ENCODE measurements around the gene FOXS1. TPM values are rescaled to one million over a fixed set of nuclear protein-coding genes. Genes with fewer than 3 reads are reported as not detected.
"Not testable (repeated sequence)": the region's sequence is repeated elsewhere in the genome, so short reads cannot be mapped to it uniquely, and the experiment has no call there.

Gene FOXS1
- total RNA-seq, 5 donors from 2014 or later (not counting 1 experiment from before 2014, with no cell fraction given) = not detected

DNA sequence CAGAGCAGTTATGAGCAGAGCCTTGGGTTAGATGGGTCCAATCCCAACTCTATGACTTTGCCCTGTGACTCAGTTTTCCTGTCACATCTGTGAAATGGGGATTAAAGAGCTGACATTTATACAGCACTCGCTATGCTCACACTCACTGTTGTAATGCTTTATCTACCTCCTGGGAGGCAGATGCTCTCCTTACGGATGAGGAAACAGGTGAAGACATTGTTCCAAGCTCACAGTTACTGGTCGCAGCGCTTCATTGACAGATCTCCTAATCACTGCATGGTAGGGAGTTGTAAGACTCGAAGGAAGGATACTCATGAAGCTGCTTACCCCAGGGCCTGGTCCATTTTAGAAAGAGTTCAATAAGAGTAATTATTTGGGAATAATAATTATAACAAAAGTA, 29.2 kb downstream of the FOXS1 start:
- WGBS (ENCODE audit: insufficient coverage) = no CpG with 5 or more reads among the region's 5 CpGs
- no peaks in the 10 kb centered on the region for H3K27me3 ChIP-seq (replicated peaks in 1 of 2; ENCODE audit: control insufficient read depth in 2 of 2, extremely low read depth in 1 of 2, insufficient read depth in 2 of 2, low read length in 1 of 2)
- DNase-seq (no peak), ATAC-seq (replicated peaks in 1 of 4) (no peak)
- no peaks in the 10 kb centered on the region for H3K4me1 Mint-ChIP-seq
- H3K27me3 Mint-ChIP-seq = no peaks in the 10 kb centered on the region
- no peaks in the 10 kb centered on the region for H3K36me3 ChIP-seq (ENCODE audit: control insufficient read depth in 2 of 2, extremely low read depth in 1 of 2, insufficient read depth in 1 of 2, low read length in 1 of 2)
- H3K27ac ChIP-seq (ENCODE audit: low read length) = no peak overlapping the region
- no peaks in the 10 kb centered on the region for H3K36me3 Mint-ChIP-seq
- POLR2A ChIA-PET = no interaction called here
- CTCF ChIA-PET = no interaction called here
- no peak overlapping the region for H3K27ac Mint-ChIP-seq
- H3K4me3 Mint-ChIP-seq = no peak overlapping the region
- H3K9me3 ChIP-seq = no peaks in the 10 kb centered on the region
- no peaks in the 10 kb centered on the region for H3K9me3 Mint-ChIP-seq
- no peaks in the 10 kb centered on the region for H3K4me1 ChIP-seq (ENCODE audit: control insufficient read depth in 1 of 2, extremely low read depth in 1 of 2, insufficient read depth in 2 of 2, low read length in 2 of 2)
- no peak overlapping the region for H3K4me3 ChIP-seq (ENCODE audit: control insufficient read depth in 1 of 2, extremely low read depth in 1 of 2, low read length in 1 of 2)

GRCh38 chr20:31815408-31816188, 29.8 kb downstream of the FOXS1 start:
- Histone ChIP-seq H3K4me3 (ENCODE audit: control insufficient read depth in 1 of 2, extremely low read depth in 1 of 2, low read length in 1 of 2) (no peak overlapping the region), H3K4me1 (ENCODE audit: control insufficient read depth in 1 of 2, extremely low read depth in 1 of 2, insufficient read depth in 2 of 2, low read length in 2 of 2) (no peaks in the 10 kb centered on the region), H3K27me3 (replicated peaks in 1 of 2; ENCODE audit: control insufficient read depth in 2 of 2, extremely low read depth in 1 of 2, insufficient read depth in 2 of 2, low read length in 1 of 2) (no peaks in the 10 kb centered on the region), H3K36me3 (ENCODE audit: control insufficient read depth in 2 of 2, extremely low read depth in 1 of 2, insufficient read depth in 1 of 2, low read length in 1 of 2) (no peaks in the 10 kb centered on the region), H3K9me3 (no peaks in the 10 kb centered on the region), H3K27ac (ENCODE audit: low read length) (no peak overlapping the region)
- no peaks in the 10 kb centered on the region for H3K4me1 Mint-ChIP-seq
- H3K9me3 Mint-ChIP-seq = no peaks in the 10 kb centered on the region
- ATAC-seq (replicated peaks in 1 of 4) = no peak
- no peaks in the 10 kb centered on the region for H3K36me3 Mint-ChIP-seq
- no peak overlapping the region for H3K27ac Mint-ChIP-seq
- ChIA-PET CTCF (no interaction called here), POLR2A (no interaction called here)
- DNase-seq = no peak
- 87% methylated on average over 7 of the region's 9 CpGs for WGBS (ENCODE audit: insufficient coverage)
- no peak overlapping the region for H3K4me3 Mint-ChIP-seq
- no peaks in the 10 kb centered on the region for H3K27me3 Mint-ChIP-seq

GRCh38 chr20:31814142-31814541, 31.3 kb downstream of the FOXS1 start:
- WGBS (ENCODE audit: insufficient coverage) = 90% methylated on average over 4 of the region's 7 CpGs
- DNase-seq; H3K4me1 ChIP-seq (ENCODE audit: control insufficient read depth in 1 of 2, extremely low read depth in 1 of 2, insufficient read depth in 2 of 2, low read length in 2 of 2); H3K4me3 Mint-ChIP-seq; H3K27ac ChIP-seq (ENCODE audit: low read length); H3K36me3 Mint-ChIP-seq; H3K4me3 ChIP-seq (ENCODE audit: control insufficient read depth in 1 of 2, extremely low read depth in 1 of 2, low read length in 1 of 2); H3K9me3 ChIP-seq; H3K27ac Mint-ChIP-seq; H3K4me1 Mint-ChIP-seq; POLR2A ChIA-PET; H3K36me3 ChIP-seq (ENCODE audit: control insufficient read depth in 2 of 2, extremely low read depth in 1 of 2, insufficient read depth in 1 of 2, low read length in 1 of 2); H3K9me3 Mint-ChIP-seq; H3K27me3 ChIP-seq (replicated peaks in 1 of 2; ENCODE audit: control insufficient read depth in 2 of 2, extremely low read depth in 1 of 2, insufficient read depth in 2 of 2, low read length in 1 of 2); H3K27me3 Mint-ChIP-seq; ATAC-seq (replicated peaks in 1 of 4): not testable (repeated sequence)
- CTCF ChIA-PET = interaction anchor here in 1 of 2 donors (0.6 kb wide), 1 partner anchor 20 kb away, joined by 3 read pairs; no protein-coding TSS in a partner anchor

DNA sequence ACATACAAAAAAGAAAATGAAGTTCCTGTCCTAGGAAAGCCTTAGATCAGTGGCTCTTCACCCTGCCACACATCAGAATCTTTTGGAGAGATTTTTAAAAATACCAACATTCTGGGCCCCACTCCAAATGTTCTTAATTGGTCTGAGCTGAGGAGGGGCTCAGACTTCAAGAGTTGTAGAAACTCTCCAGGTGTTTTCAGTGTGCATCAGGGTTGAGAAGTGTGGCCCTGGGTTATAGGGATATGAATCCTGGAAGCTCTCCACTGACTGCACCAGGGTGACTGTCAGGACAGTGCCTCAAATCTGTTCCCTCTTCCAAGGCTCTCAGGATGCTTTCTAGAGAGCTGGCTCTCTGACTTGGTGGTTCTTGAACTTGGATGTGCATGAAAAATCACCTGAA, 31.8 kb downstream of the FOXS1 start:
- Mint-ChIP-seq H3K27me3 (no peaks in the 10 kb centered on the region), H3K27ac (no peak overlapping the region), H3K9me3 (no peaks in the 10 kb centered on the region), H3K4me3 (no peak overlapping the region), H3K36me3 (no peaks in the 10 kb centered on the region), H3K4me1 (no peaks in the 10 kb centered on the region)
- CTCF ChIA-PET = interaction anchor here in 1 of 2 donors (0.6 kb wide), 1 partner anchor 20 kb away, joined by 3 read pairs; no protein-coding TSS in a partner anchor
- Histone ChIP-seq H3K27me3 (replicated peaks in 1 of 2; ENCODE audit: control insufficient read depth in 2 of 2, extremely low read depth in 1 of 2, insufficient read depth in 2 of 2, low read length in 1 of 2) (no peaks in the 10 kb centered on the region), H3K4me1 (ENCODE audit: control insufficient read depth in 1 of 2, extremely low read depth in 1 of 2, insufficient read depth in 2 of 2, low read length in 2 of 2) (no peaks in the 10 kb centered on the region), H3K9me3 (no peaks in the 10 kb centered on the region), H3K27ac (ENCODE audit: low read length) (no peak overlapping the region), H3K36me3 (ENCODE audit: control insufficient read depth in 2 of 2, extremely low read depth in 1 of 2, insufficient read depth in 1 of 2, low read length in 1 of 2) (no peaks in the 10 kb centered on the region), H3K4me3 (ENCODE audit: control insufficient read depth in 1 of 2, extremely low read depth in 1 of 2, low read length in 1 of 2) (no peak overlapping the region)
- ATAC-seq (replicated peaks in 1 of 4) (no peak), DNase-seq (no peak)
- POLR2A ChIA-PET = no interaction called here

DNA sequence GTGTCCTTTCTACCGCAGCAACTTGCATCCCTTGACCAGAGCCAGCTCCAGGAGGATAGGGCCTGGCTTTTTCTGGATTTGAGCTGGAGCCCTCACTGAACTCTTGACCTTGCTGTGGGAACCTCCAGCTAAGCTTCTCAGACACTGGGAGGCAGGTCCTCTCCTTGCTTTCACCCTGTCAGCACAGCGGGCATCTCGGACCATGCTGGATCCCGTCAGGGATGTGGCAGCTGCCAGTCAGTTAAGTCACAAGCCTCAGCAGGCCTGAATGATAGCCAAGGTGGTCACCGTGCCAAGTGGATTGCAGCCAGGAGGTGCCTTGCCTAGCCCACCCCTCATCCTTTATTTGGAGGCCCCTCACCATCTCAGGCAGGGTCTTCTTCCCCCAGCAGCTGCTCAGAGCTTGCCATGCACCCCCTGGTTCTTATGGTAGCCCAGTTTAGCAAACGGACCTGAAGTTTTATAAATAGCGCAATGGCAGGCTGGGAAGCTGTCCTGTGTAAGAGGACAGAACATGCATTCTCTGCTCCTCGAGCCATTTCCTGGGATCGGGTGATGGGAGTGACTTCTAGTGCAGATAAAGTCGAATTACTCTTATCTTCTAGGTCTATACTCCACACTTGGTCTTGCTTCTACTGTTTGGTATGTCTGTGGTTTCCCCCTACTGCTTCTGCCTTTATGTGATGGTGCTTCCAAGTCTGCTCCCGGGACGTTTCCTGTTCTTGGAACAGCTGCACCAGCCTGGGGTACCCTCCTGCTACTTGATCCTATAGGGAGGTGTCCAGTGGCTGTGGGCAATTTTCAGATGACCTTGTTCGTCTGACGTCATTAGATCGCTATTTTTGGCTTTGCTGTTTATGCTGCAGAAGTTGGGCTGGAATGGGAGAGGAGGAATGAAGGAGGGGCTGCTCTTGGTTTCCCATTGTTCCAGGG, 33.3 kb downstream of the FOXS1 start:
- Mint-ChIP-seq H3K36me3 (no peaks in the 10 kb centered on the region), H3K4me3 (no peak overlapping the region), H3K27ac (no peak overlapping the region), H3K9me3 (no peaks in the 10 kb centered on the region), H3K4me1 (no peaks in the 10 kb centered on the region), H3K27me3 (no peaks in the 10 kb centered on the region)
- POLR2A ChIA-PET = no interaction called here
- H3K4me3 ChIP-seq (ENCODE audit: control insufficient read depth in 1 of 2, extremely low read depth in 1 of 2, low read length in 1 of 2) = no peak overlapping the region
- no peaks in the 10 kb centered on the region for H3K36me3 ChIP-seq (ENCODE audit: control insufficient read depth in 2 of 2, extremely low read depth in 1 of 2, insufficient read depth in 1 of 2, low read length in 1 of 2)
- no peaks in the 10 kb centered on the region for H3K9me3 ChIP-seq
- WGBS (ENCODE audit: insufficient coverage) = 90% methylated on average over 9 of the region's 15 CpGs
- no peak for ATAC-seq (replicated peaks in 1 of 4)
- CTCF ChIA-PET = no interaction called here
- no peaks in the 10 kb centered on the region for H3K27me3 ChIP-seq (replicated peaks in 1 of 2; ENCODE audit: control insufficient read depth in 2 of 2, extremely low read depth in 1 of 2, insufficient read depth in 2 of 2, low read length in 1 of 2)
- H3K4me1 ChIP-seq (ENCODE audit: control insufficient read depth in 1 of 2, extremely low read depth in 1 of 2, insufficient read depth in 2 of 2, low read length in 2 of 2) = no peaks in the 10 kb centered on the region
- no peak for DNase-seq
- H3K27ac ChIP-seq (ENCODE audit: low read length) = no peak overlapping the region

DNA sequence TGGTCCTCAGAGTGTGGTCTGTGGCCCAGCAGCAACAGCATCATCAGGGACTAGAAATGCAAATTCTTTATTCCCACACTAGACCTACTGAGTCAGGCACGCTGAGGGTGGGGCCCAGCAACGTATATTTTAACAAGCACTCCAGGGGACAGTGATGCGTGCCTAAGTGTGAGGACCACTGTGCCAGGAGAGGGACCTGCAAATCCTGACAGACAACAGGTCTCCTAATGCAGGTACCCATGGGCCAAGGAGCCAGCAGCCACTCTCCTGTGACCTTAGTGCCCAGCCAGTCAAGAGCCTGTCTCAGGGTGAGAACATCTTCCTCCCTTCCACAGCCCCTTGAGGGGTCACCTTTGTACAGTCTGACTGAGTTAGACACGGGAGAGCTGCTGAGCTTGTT, 34.2 kb downstream of the FOXS1 start:
- POLR2A ChIA-PET = interaction anchor here in 1 of 2 donors (0.6 kb wide), 1 partner anchor 175 kb away, joined by 6 read pairs; no protein-coding TSS in a partner anchor
- CTCF ChIA-PET = no interaction called here

More for the DNA sequence above, 34.2 kb downstream of the FOXS1 start:
- H3K9me3 ChIP-seq = no peaks in the 10 kb centered on the region
- no peaks in the 10 kb centered on the region for H3K4me1 ChIP-seq (ENCODE audit: control insufficient read depth in 1 of 2, extremely low read depth in 1 of 2, insufficient read depth in 2 of 2, low read length in 2 of 2)
- H3K36me3 ChIP-seq (ENCODE audit: control insufficient read depth in 2 of 2, extremely low read depth in 1 of 2, insufficient read depth in 1 of 2, low read length in 1 of 2) = no peaks in the 10 kb centered on the region
- H3K27me3 ChIP-seq (replicated peaks in 1 of 2; ENCODE audit: control insufficient read depth in 2 of 2, extremely low read depth in 1 of 2, insufficient read depth in 2 of 2, low read length in 1 of 2) = no peaks in the 10 kb centered on the region
- H3K36me3 Mint-ChIP-seq = no peaks in the 10 kb centered on the region
- H3K27ac Mint-ChIP-seq = no peak overlapping the region
- H3K27me3 Mint-ChIP-seq = no peaks in the 10 kb centered on the region
- no peak for DNase-seq
- no peak for ATAC-seq (replicated peaks in 1 of 4)
- peaks cover 0 to 3% (median 0%) of the 10 kb centered on the region in 3 donors for H3K4me1 Mint-ChIP-seq
- no peak overlapping the region for H3K4me3 ChIP-seq (ENCODE audit: control insufficient read depth in 1 of 2, extremely low read depth in 1 of 2, low read length in 1 of 2)
- no peak overlapping the region for H3K27ac ChIP-seq (ENCODE audit: low read length)
- 92% methylated on average over 3 of the region's 4 CpGs for WGBS (ENCODE audit: insufficient coverage)
- no peak overlapping the region for H3K4me3 Mint-ChIP-seq
- no peaks in the 10 kb centered on the region for H3K9me3 Mint-ChIP-seq
